ENCODE data around the gene MAST4.
A peak's percentile ranks its signal among the peaks of the same experiment; 100 is the strongest.

Gene MAST4

GRCh38 chr5:66923457-66923856 lies 327.3 kb downstream of the MAST4 start:
- DNase-seq, result no peak

- DNase-seq, result no peak
Observed at GRCh38 chr5:66923922-66924321, 327.7 kb downstream of the MAST4 start.

- DNase-seq, result no peak
Observed at GRCh38 chr5:66927140-66927539, 330.9 kb downstream of the MAST4 start.

- DNase-seq, result no peak
Observed at GRCh38 chr5:66929281-66929680, 333.1 kb downstream of the MAST4 start.

- no peak for DNase-seq
Observed at GRCh38 chr5:66929995-66930394, 333.8 kb downstream of the MAST4 start.

- no peak for DNase-seq
Observed at GRCh38 chr5:66931651-66932050, 335.5 kb downstream of the MAST4 start.

GRCh38 chr5:66932457-66932856 lies 336.3 kb downstream of the MAST4 start:
- DNase-seq, result no peak

- DNase-seq, result peak; percentile 61
Observed at GRCh38 chr5:66933066-66933465, 336.9 kb downstream of the MAST4 start.

- no peak for DNase-seq
Observed at GRCh38 chr5:66939094-66939493, 342.9 kb downstream of the MAST4 start.

GRCh38 chr5:66945389-66946349 lies 349.5 kb downstream of the MAST4 start:
- DNase-seq, result no peak

- DNase-seq, result no peak
Observed at GRCh38 chr5:66947458-66947857, 351.3 kb downstream of the MAST4 start.

- DNase-seq, result no peak
Observed at GRCh38 chr5:66949066-66949465, 352.9 kb downstream of the MAST4 start.

- no peak for DNase-seq
Observed at GRCh38 chr5:66952153-66952552, 356.0 kb downstream of the MAST4 start.

- DNase-seq, result no peak
Observed at GRCh38 chr5:66956439-66956838, 360.2 kb downstream of the MAST4 start.

GRCh38 chr5:66958201-66958979 lies 362.2 kb downstream of the MAST4 start:
- no peak for DNase-seq

- DNase-seq, result peak; percentile 52
Observed at GRCh38 chr5:66958980-66959641, 362.9 kb downstream of the MAST4 start.

GRCh38 chr5:66959653-66960052 lies 363.5 kb downstream of the MAST4 start:
- DNase-seq, result no peak

- no peak for DNase-seq
Observed at GRCh38 chr5:66960369-66961137, 364.4 kb downstream of the MAST4 start.

GRCh38 chr5:66963559-66963971 lies 367.4 kb downstream of the MAST4 start:
- DNase-seq, result no peak

GRCh38 chr5:66966439-66966838 lies 370.2 kb downstream of the MAST4 start:
- DNase-seq, result no peak

- DNase-seq, result peak; percentile 18
Observed at GRCh38 chr5:66967102-66967501, 370.9 kb downstream of the MAST4 start.

- peak; percentile 49 for DNase-seq
Observed at GRCh38 chr5:66967826-66968262, 371.7 kb downstream of the MAST4 start.
